ENCODE measurements around the gene TMEM143. TPM values are rescaled to one million over a fixed set of nuclear protein-coding genes. Genes with fewer than 3 reads are reported as not detected.

TMEM143 gene
- total RNA-seq, 4 donors from 2014 or later: 3.2 to 9.3 (median 6.2) TPM

GRCh38 chr19:48348737-48349136, 15.0 kb downstream of the TMEM143 start:
- Histone ChIP-seq H3K9me3 (no peaks in the 10 kb centered on the region), H3K4me3 (no peak overlapping the region), H3K27ac (no peak overlapping the region), H3K27me3 (no peaks in the 10 kb centered on the region), H3K36me3 (no peaks in the 10 kb centered on the region), H3K4me1 (no peaks in the 10 kb centered on the region)
- TF ChIP-seq POLR2A (IDR thresholded peaks at IDR 0.05): no peak
- TF ChIP-seq CTCF (IDR thresholded peaks at IDR 0.05): no peak
- 86 to 87% methylated on average over 5 to 6 of the region's 7 CpGs for WGBS, 2 donors
- DNase-seq: no peak
- intact Hi-C loops (cut with DNase I): no loop called here

GRCh38 chr19:48348045-48348444, 15.7 kb downstream of the TMEM143 start:
- TF ChIP-seq POLR2A (IDR thresholded peaks at IDR 0.05) (no peak), CTCF (IDR thresholded peaks at IDR 0.05) (no peak)
- H3K27ac ChIP-seq: no peak overlapping the region
- H3K4me3 ChIP-seq: no peak overlapping the region
- no peak for DNase-seq
- 60 to 73% methylated on average over 5 of the region's 5 CpGs for WGBS, 2 donors
- no peaks in the 10 kb centered on the region for H3K4me1 ChIP-seq
- H3K36me3 ChIP-seq: peaks cover 0 to 2% (median 0%) of the 10 kb centered on the region in 3 donors
- H3K27me3 ChIP-seq: no peaks in the 10 kb centered on the region
- H3K9me3 ChIP-seq: no peaks in the 10 kb centered on the region
- intact Hi-C loops (cut with DNase I): no loop called here

- intact Hi-C loops (cut with DNase I): no loop called here
- 91 to 96% methylated on average over 2 of the region's 2 CpGs for WGBS, 2 donors
- H3K4me3 ChIP-seq: no peak overlapping the region
- peaks cover 0 to 3% (median 0%) of the 10 kb centered on the region in 3 donors for H3K4me1 ChIP-seq
- DNase-seq: no peak
- peaks cover 0 to 11% (median 0%) of the 10 kb centered on the region in 3 donors for H3K36me3 ChIP-seq
- H3K27me3 ChIP-seq: no peaks in the 10 kb centered on the region
- H3K9me3 ChIP-seq: no peaks in the 10 kb centered on the region
- no peak overlapping the region for H3K27ac ChIP-seq
- TF ChIP-seq POLR2A (IDR thresholded peaks at IDR 0.05) (no peak), CTCF (IDR thresholded peaks at IDR 0.05) (no peak)
Measured at GRCh38 chr19:48346191-48346590, 17.5 kb downstream of the TMEM143 start.

- Histone ChIP-seq H3K27me3 (no peaks in the 10 kb centered on the region), H3K4me3 (no peak overlapping the region), H3K36me3 (peaks cover 0 to 11% (median 0%) of the 10 kb centered on the region in 3 donors), H3K27ac (no peak overlapping the region), H3K4me1 (peaks cover 0 to 13% (median 0%) of the 10 kb centered on the region in 3 donors), H3K9me3 (no peaks in the 10 kb centered on the region)
- WGBS, 2 donors: 100% methylated on average over 1 to 2 of the region's 6 CpGs
- TF ChIP-seq POLR2A (IDR thresholded peaks at IDR 0.05): no peak
- TF ChIP-seq CTCF (IDR thresholded peaks at IDR 0.05): no peak
- no peak for DNase-seq
- intact Hi-C loops (cut with DNase I): no loop called here
Measured at GRCh38 chr19:48344892-48345291, 18.8 kb downstream of the TMEM143 start.

GRCh38 chr19:48342841-48343540, 20.7 kb downstream of the TMEM143 start:
- no peak for TF ChIP-seq POLR2A (IDR thresholded peaks at IDR 0.05)
- no peak for TF ChIP-seq CTCF (IDR thresholded peaks at IDR 0.05)
- no peak overlapping the region for H3K4me3 ChIP-seq
- H3K27ac ChIP-seq: no peak overlapping the region
- H3K4me1 ChIP-seq: peaks cover 0 to 13% (median 0%) of the 10 kb centered on the region in 3 donors
- no peaks in the 10 kb centered on the region for H3K9me3 ChIP-seq
- H3K36me3 ChIP-seq: peaks cover 0 to 11% (median 0%) of the 10 kb centered on the region in 3 donors
- intact Hi-C loops (cut with DNase I): no loop called here
- H3K27me3 ChIP-seq: no peaks in the 10 kb centered on the region
- DNase-seq: no peak
- 84 to 98% methylated on average over 9 to 16 of the region's 23 CpGs for WGBS, 2 donors

Measured in esophagus squamous epithelium (tissue), 5 donors.